ENCODE data around the gene COQ10A. TPM values are rescaled to one million over a fixed set of nuclear protein-coding genes. Genes with fewer than 3 reads are reported as not detected.
A peak's percentile ranks its signal among the peaks of the same experiment; 100 is the strongest.

COQ10A gene
- total and polyA plus RNA-seq, 2 of the 13 experiments (the other 11 are each of a cell fraction or from before 2014, with no cell fraction given), result 21.0 to 37.3 TPM

DNA sequence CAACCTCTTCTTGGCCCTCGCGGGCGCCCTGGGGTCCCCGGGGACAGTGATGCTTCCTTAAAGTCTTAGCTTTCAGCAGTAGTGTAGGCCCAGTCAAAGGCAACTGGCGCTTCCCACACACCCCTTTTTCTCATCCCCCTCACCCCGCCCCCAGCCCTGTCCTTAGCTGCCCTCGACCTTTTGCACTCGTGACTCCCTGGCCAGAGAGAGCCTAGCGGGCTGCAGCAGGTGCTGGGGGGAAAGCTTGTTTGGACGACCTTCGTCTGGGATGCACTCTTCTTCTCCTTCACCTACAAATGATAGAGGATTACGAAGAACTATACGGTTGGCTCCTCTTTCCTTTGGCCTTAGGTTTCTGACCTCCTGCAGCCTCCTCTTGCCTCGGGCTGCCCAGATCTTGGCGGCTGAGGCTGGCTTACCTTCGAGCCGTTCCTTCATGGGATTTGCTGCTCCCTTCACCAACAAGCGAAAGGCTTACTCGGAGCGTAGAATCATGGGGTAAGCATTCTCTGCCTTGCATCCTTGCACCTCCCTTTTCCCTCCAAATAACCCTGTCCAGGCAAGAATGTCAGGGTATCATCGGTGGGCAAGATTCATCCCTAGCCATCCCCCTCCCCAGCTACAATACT lies 815 bp downstream of the COQ10A start (continued):
- TF ChIP-seq, protein P1, sequence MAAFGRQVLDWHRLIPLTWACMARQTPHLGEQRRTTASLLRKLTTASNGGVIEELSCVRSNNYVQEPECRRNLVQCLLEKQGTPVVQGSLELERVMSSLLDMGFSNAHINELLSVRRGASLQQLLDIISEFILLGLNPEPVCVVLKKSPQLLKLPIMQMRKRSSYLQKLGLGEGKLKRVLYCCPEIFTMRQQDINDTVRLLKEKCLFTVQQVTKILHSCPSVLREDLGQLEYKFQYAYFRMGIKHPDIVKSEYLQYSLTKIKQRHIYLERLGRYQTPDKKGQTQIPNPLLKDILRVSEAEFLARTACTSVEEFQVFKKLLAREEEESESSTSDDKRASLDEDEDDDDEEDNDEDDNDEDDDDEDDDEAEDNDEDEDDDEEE (CRISPR knock-in tag; IDR thresholded peaks at IDR 0.05), result peak; percentile 50
- peak; percentile 59 for TF ChIP-seq HNF4A (CRISPR knock-in tag; IDR thresholded peaks at IDR 0.05)
- peak; percentile 28; the same call in 1 of the 2 replicates for TF ChIP-seq MAX (IDR thresholded peaks at IDR 0.05)

- no peak overlapping the region for H3K27ac ChIP-seq (ENCODE audit: extremely low read length, insufficient read depth, low read length)
- no peak overlapping the region for H2AFZ ChIP-seq (ENCODE audit: low read length)
- H3K79me2 ChIP-seq (ENCODE audit: insufficient read depth, low read length), result no peaks in the 10 kb centered on the region
- TF ChIP-seq ZKSCAN5 (CRISPR knock-in tag; IDR thresholded peaks at IDR 0.05) (no peak), ZNF331 (CRISPR knock-in tag; IDR thresholded peaks at IDR 0.05) (0 out of 2 replicates have a peak, but pooled peaks have one; percentile 9), PTBP1 (IDR thresholded peaks at IDR 0.05; ENCODE audit: low read depth, low read length, poor library complexity, severe bottlenecking) (no peak), STAG1 (CRISPR knock-in tag; IDR thresholded peaks at IDR 0.05) (peak; percentile 33), CTCF (CRISPR knock-in tag; IDR thresholded peaks at IDR 0.05) (peak; percentile 62), ZNF354B (CRISPR knock-in tag; IDR thresholded peaks at IDR 0.05) (no peak), ELK4 (CRISPR knock-in tag; IDR thresholded peaks at IDR 0.05; ENCODE audit: borderline replicate concordance) (no peak)
- peaks cover 26 to 41% of the 10 kb centered on the region in 2 experiments; a peak in 4 of 5 replicates for H3K36me3 ChIP-seq (replicated peaks in 1 of 2; ENCODE audit: control insufficient read depth in 1 of 2, insufficient read depth in 2 of 2, low read length in 2 of 2)
- DNase-seq (ENCODE audit: low spot score) (no peak), ATAC-seq (peak; percentile 19), FAIRE-seq (peak; percentile 64)
- H4K20me1 ChIP-seq (ENCODE audit: insufficient read depth, low read length), result no peaks in the 10 kb centered on the region
- no peak overlapping the region for H3K9ac ChIP-seq (ENCODE audit: insufficient read depth, low read depth, low read length)
- intact Hi-C loops (cut with micrococcal nuclease; ENCODE audit: unreplicated experiment), result no loop called here
- no peaks in the 10 kb centered on the region for H3K9me3 ChIP-seq (ENCODE audit: low read length)
- in situ Hi-C loops (cut with HindIII; ENCODE audit: extremely low pct_ligation_motif_present, low pct_unique_long_range_greater_than_20kb), result no loop called here
- BruUV-seq (replicated peaks), result no TSS peak
- WGBS (ENCODE audit: low lambda C conversion rate), result 89% methylated on average over 1 of the region's 1 CpG
- no peak overlapping the region for H3K4me3 ChIP-seq (replicated peaks in 1 of 3; ENCODE audit: insufficient read depth in 1 of 3, low read depth in 2 of 3, low read length in 3 of 3)
- POLR2A ChIA-PET, result interaction anchor here (1.1 to 3.7 kb wide), 3 partner anchors 28 to 65 kb away, joined by 3 to 9 read pairs (median 4); partner anchors contain the start of gene CNPY2
- CTCF ChIA-PET (ENCODE audit: low intra/inter-chr PET ratio, low total read pairs), result no interaction called here
- H3K27me3 ChIP-seq (ENCODE audit: control insufficient read depth in 1 of 2, insufficient read depth in 2 of 2, low read length in 2 of 2), result no peaks in the 10 kb centered on the region; a peak in 1 of 5 replicates
- peaks cover 9% of the 10 kb centered on the region for H3K4me1 ChIP-seq (ENCODE audit: insufficient read depth, low read length)
- H3K4me2 ChIP-seq (ENCODE audit: low read depth, low read length), result no peak overlapping the region
Measured at GRCh38 chr12:56271031-56271430, 4.3 kb downstream of the COQ10A start.

Data from HepG2 (cell line).